Stimulated activated CD4-positive, alpha-beta T cell treated with anti-CD3 and anti-CD28 coated beads, Interleukin-2, amount 100 ng/mL, for 4 hours (primary cell): Measurements from ENCODE around the gene PIGS.
"Not testable (repeated sequence)": the region's sequence is repeated elsewhere in the genome, so short reads cannot be mapped to it uniquely, and the experiment has no call there.

Experiments
- DNase-seq: peaks from one replicate; pipeline ENCODE4 v3.0.0-alpha.2; 2020; ENCODE audit warnings: low read depth

Gene PIGS

DNA sequence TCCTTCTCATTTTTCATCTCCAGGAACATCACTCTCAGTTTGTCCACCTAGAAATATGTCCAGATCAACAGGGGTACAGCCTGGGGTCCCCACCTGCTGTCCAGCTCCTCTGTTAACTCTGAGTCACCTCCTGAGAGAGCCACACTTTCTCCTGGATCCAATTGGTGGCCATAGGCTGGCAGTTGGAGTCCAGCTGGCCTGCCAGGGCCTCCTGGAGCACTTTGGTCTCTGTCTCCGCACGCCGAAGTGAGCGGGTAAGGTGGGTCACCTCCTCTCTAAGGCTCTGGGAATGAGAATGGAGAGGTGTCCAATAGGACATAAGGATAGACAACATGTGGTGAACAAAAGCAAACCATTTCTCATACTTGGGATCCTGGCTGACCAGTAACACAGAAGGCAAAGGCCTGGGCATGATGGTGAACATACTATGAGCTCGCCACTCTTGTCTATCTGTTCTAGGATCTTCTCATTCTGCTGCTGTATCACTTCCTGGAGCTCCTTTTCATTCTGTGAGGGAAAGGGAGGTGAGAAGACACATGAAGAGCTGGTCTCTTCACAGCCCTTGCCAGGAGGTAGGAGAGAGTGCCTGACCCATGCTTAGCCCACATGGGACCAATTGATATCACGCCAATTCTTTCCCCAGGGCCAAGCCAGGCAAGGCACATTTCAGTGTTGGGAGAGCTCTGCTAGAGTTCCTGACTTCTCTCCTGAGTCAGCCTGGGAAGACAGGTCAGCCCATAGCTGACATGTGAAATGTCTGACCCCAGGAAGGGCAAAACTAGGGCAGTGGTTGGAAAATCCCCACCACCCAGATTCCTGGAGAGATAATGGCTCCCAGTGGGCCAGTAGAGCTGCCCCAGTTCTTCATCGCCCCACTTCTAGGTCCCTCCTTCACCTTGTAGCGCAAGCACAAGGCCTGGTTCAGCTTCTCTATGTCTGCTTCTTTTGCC is 7.2 kb upstream of the PIGS start:
- no peak for DNase-seq

- DNase-seq: no peak
Observed at GRCh38 chr17:28577466-28577824, 6.1 kb upstream of the PIGS start.

- peak; percentile 98 for DNase-seq
Observed at GRCh38 chr17:28576758-28577465, 5.6 kb upstream of the PIGS start, which contains the start of gene ALDOC. TSS of gene ALDOC (minus strand) at chr17:28576895. CDS start at chr17:28575532, 1,363 bp downstream.

GRCh38 chr17:28576016-28576415 is 4.7 kb upstream of the PIGS start:
- DNase-seq: not testable (repeated sequence)

DNA sequence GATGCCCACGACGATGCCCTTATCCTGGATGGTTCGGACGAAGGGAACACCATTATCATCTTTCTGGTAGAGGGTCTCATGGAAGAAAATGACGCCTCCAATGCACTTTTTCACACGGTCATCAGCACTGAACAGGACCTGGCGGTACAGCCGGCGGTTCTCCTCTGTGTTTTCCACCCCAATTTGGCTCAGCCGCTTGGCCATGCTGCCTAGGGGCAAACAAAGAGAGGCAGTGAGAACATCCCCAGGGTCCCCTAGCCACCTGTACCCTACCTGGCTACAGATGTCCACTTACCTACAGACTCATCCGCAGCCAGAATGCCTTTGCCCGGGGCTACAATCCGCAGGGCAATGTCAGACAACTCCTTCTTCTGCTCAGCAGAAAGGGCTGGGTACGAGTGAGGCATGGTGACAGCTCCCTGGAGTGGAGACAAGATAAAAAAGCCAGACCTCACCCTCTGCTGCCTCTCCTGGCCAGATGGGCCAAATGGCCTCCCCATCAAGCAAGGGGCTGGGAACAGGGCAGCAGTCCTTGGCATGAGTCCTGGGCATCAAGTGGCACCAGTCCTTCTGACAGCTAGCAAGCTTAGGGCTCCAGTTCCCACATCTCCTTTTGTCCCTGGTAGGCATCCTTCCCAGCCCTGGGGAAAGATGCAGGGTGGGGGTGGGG is 3.9 kb upstream of the PIGS start:
- no peak for DNase-seq

GRCh38 chr17:28574526-28574925 is 3.2 kb upstream of the PIGS start:
- no peak for DNase-seq

DNA sequence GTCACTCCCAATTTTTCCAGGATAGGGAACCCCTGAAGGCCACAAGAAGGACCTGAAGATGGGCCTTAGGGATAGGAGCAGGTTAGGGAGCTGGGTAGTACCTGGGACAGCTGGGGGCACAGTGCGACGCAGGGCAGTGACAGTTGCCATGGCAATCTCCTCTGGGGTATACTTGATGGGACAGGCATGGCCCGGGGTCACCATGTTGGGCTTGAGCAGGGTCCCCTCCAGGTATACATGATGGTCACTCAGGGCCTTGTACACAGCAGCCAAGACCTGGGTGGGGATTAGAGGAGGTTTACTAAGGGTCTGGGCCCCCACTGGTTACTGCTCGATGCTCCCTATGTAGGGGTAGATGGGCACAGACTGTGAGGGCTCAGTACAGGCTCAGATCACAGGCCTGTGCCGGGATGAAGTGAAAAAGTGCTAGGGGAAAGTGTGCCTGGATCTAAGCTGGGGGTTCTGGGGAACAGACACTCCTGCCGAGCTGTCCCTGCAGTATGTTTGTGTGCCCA is 2.7 kb upstream of the PIGS start:
- DNase-seq: no peak

DNA sequence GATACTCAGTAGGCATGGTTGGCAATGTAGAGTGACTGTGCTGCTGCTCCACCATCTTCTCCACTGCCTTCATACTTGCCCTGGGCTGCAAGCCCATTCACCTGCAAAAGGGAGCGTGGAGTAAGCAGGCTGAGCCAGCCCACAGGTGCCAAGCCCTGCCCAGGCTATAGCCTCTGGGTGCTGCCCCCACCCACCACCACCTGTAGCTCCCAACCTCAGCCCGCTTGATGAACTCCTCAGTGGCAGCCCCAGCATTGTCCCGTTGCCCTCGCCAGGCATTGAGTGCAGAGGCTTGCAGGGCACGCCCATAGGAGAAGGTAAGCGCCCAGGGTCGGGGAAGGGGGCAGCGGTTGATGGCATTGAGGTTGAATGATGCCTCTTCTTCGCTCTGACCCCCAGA is 2.2 kb upstream of the PIGS start:
- no peak for DNase-seq

- DNase-seq: no peak
Observed at GRCh38 chr17:28573040-28573380, 1.7 kb upstream of the PIGS start.

- no peak for DNase-seq
Observed at GRCh38 chr17:28572259-28573039, 1.1 kb upstream of the PIGS start.

DNA sequence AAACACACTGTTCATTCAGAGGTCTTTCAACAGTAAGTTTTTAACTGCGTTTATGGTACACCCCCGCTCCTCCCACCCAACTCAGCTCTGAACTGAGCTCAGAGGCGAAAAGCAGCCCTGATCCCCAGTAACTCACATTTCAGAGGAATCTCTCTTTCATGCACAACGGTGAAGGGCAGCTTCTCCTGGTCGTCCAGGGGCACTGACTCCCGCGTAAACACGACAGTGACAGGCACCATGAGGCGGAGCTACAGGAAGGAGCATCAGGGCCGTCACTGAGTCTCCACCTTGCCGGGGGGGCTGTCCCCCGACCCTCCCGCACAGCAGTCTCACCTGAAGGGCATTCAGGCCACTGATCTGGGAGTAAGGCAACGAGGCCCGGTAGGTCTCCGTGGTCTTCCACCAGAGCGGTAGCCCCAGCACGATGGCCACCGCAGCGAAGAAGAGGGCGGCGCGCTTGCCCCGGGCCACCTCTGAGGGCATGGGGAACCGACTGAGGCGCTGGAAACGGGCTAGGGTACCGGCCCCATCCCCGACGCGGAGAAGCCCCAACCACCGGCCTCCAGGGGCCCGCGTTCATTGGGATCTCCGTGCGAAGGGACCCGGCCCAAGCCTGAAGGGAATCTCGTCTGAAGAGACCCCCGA is 486 bp downstream of the PIGS start:
- peak; percentile 13 for DNase-seq

GRCh38 chr17:28569446-28569845 is 1.9 kb downstream of the PIGS start:
- DNase-seq: no peak

- DNase-seq: no peak
Observed at GRCh38 chr17:28567604-28568003, 3.7 kb downstream of the PIGS start.

DNA sequence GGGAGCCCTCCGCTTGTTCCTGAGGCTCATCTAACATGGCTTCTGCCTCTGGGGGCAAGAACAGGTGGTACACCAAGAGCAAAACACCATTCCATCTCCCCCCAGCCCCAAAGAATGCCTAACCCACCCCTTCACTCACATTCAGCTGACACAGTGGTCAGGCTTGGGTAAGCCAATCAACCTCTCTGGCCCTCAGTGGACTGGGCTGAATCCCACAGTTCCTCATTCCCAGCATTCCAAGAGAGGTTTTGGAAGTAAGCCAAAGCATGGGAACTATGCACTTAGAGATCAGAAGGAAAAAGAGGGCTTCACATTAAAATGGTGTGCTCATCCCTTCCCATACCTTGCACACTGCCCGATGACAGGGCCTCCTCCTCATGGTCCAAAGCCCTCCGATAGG is 7.8 kb downstream of the PIGS start:
- no peak for DNase-seq

- no peak for DNase-seq
Observed at GRCh38 chr17:28555022-28555421, 16.3 kb downstream of the PIGS start.

DNA sequence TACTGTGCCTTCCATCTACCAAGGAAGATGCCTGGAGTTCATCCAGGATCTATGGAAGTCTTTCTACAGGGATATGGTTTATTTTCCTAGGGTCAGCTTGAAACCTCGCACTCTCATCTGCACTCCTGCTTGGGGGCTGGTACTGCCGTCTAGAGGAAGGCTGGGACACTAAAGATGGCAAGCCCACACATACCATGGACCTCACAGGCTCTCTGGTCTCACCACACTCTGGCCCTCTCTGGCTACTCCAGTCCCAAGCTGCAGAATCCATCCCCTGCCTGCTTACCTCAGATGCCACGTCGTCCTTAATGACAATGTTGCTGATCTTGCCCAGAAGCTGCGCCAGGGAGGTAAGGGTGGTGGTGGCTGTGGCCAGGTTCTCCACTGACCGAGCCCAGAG is 16.8 kb downstream of the PIGS start:
- DNase-seq: no peak

- DNase-seq: no peak
Observed at GRCh38 chr17:28553000-28553505, 18.3 kb downstream of the PIGS start.

DNA sequence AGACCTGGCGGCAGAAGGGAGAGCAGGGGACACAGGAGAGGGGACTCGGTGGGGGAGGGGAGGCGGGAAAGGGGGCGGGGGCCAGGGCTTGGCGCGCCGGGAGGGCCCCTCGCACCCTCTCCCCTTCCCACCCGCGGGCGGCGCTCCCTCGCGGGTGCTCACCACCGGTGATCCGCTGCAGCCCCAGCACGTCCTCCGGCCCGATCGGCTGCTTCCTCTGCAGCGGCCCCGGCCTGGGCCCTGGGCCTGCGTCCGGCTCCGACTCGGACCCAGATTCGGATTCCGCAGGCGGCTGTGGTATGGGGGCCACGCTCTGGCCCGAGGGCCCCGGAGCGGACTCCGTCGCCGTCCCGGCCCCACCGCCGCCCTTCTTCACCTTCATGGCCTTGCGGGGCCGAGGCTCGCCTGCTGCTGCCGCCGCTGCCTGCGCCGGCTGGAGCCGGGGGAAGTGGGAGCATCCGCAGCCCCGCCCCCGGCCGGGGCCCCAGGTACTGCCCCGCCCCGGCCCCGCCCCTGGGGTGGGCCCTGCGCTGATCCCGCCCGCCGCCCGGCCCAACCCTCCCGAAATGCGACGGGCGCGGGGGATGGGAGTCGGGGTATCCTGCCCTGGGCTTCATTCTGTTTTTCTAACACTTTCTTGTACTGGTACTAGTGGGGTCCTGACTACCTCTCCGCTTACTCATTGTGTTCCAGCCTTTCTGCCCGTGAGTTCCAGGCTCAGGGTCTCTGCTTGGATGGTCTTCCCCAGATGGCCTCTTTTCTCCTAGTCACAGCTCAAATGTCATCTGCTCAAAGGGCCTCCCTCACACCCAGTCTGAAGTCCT is 18.9 kb downstream of the PIGS start, which contains the start of gene UNC119:
TSS of gene UNC119 (minus strand) at position 449 of the 824 bp plus-strand sequence. CDS start at position 382, 67 bp downstream.
- DNase-seq: peak; percentile 66

DNA sequence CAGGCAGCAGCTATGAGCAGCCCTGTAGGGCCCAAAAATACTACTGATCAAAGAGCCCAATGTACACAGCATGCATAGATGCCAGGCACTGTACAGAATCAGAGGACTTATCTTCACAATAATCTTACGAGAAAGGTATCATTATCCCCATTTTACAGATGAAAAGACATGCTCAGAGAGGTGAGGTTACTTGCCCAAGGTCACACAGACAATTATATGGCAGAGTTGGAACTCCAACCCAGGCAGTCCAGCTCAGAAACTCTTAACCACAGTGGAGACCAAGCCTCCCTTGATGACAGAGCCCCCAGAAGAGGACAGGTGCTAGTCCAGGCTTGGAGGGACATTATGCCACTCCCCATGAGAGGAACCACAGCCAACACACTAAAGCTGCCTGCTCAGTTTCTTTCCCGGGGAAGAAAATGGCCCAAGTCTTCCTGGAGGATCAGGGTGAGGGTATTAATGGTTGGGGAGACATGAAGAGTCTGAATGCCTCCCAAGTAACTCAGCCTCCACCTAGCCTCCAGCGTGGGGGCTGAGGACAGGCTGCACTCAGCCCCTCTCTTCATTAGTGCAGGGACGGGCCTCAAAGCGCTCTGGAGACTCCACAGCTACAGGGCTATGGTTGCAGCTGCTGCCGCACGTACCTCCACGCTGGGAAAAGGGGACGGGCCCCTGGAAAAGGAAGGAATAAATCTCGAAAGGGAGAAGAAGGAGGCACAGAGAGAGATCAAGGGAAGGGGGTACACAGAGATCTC is 19.7 kb downstream of the PIGS start:
- DNase-seq: no peak
